SU-DHL-6 (cell line): ENCODE measurements around the gene ARHGEF38.

Source experiments
- CTCF ChIP-seq: fragments of 200-600 bp; sonication (generic); IDR thresholded peaks from one replicate; pipeline ENCODE4 v1.5.1; 2017; ENCODE audit warnings: antibody characterized with exemption, mild to moderate bottlenecking, low read length, moderate library complexity; ENCODE audit not compliant: insufficient read depth, poor library complexity, severe bottlenecking
- EZH2phosphoT487 ChIP-seq: fragments of 200-600 bp; sonication (generic), shearing (Covaris generic); conservative IDR thresholded peaks from 2 replicates; pipeline ENCODE4 v1.6.1; 2018; ENCODE audit warnings: mild to moderate bottlenecking, antibody characterized with exemption, low read length, moderate library complexity, mixed read lengths

GRCh38 chr4:105556206-105556605 is 3.8 kb downstream of the ARHGEF38 start:
- no peak for TF ChIP-seq CTCF
- TF ChIP-seq EZH2phosphoT487: no peak
